GM23338 (cell line): ENCODE results near the gene IDI1. TPM values are rescaled to one million over a fixed set of nuclear protein-coding genes. Genes with fewer than 3 reads are reported as not detected.

Experiments
- CREB1 ChIP-seq: fragments of 250-450 bp; sonication (Bioruptor Pico); IDR thresholded peaks from 2 replicates; pipeline ENCODE4 v1.5.0; 2020; ENCODE audit warnings: low read depth, mild to moderate bottlenecking, moderate library complexity
- EZH2phosphoT487 ChIP-seq: fragments of 200-600 bp; sonication (generic); IDR thresholded peaks from one replicate; pipeline ENCODE4 v1.8.1; 2018; ENCODE audit warnings: antibody characterized with exemption; ENCODE audit not compliant: unreplicated experiment
- JUNB ChIP-seq: IDR thresholded peaks from one replicate; pipeline ENCODE4 v1.6.1; 2016; ENCODE audit warnings: antibody characterized with exemption; ENCODE audit not compliant: unreplicated experiment
- POLR2AphosphoS5 ChIP-seq: IDR thresholded peaks from 2 replicates; pipeline ENCODE4 v1.6.1; 2016; ENCODE audit warnings: antibody characterized with exemption, low read depth
- REST ChIP-seq: IDR thresholded peaks from one replicate; pipeline ENCODE4 v1.6.1; 2018; ENCODE audit warnings: antibody characterized with exemption; ENCODE audit not compliant: unreplicated experiment
- ZNF114 ChIP-seq: fragments of 250-450 bp; sonication (Bioruptor Pico); IDR thresholded peaks from 2 replicates; pipeline ENCODE4 v1.5.0; 2020; ENCODE audit warnings: mild to moderate bottlenecking, moderate library complexity
- ZNF462 ChIP-seq: fragments of 250-450 bp; sonication (Bioruptor Pico); IDR thresholded peaks from 2 replicates; pipeline ENCODE4 v1.5.0; 2020; ENCODE audit warnings: mild to moderate bottlenecking, moderate library complexity
- polyA plus RNA-seq: library from polyadenylated mRNA; unstranded; fragments of >200 nt; fragmentation: Nextera tagmentation; extraction: Ambion mirVana; gene quantifications from 2 replicates; pipeline ENCODE4 v1.2.1, GENCODE V29; 2016
- total RNA-seq: library from RNA; depleted of rRNA; stranded (reverse); fragments of >200 nt; shearing (Covaris generic); gene quantifications from 2 replicates; pipeline ENCODE4 v1.2.3, GENCODE V29; 2014

The IDI1 gene
- total and polyA plus RNA-seq, 2 experiments from 2014 or later: 119 to 154 TPM

- TF ChIP-seq ZNF462 (no peak), EZH2phosphoT487 (no peak), ZNF114 (CRISPR knock-in tag) (no peak), POLR2AphosphoS5 (no peak), CREB1 (CRISPR knock-in tag) (no peak), REST (no peak), JUNB (no peak)
Measured at GRCh38 chr10:1024103-1024502, 24.8 kb downstream of the IDI1 start (continued).
